Stimulated activated CD4-positive, alpha-beta T cell treated with anti-CD3 and anti-CD28 coated beads, Interleukin-1b, Interleukin-23, amount 100 ng/mL, for 4 hours (primary cell): Measurements from ENCODE around the gene TRIM37.
"Not testable (repeated sequence)": the region's sequence is repeated elsewhere in the genome, so short reads cannot be mapped to it uniquely, and the experiment has no call there.

Source experiments
- DNase-seq, 2 donors: peaks; one replicate each; pipeline ENCODE4 v3.0.0-alpha.2; 2020; ENCODE audit warnings: low read depth in 2 of 2

TRIM37 gene

GRCh38 chr17:59106463-59107305, at the start of gene TRIM37:
Gene TRIM37 (minus strand): TSS chr17:59106880. CDS start chr17:59106461, 419 bp downstream.
- DNase-seq, result peak; percentile 96 to 98

GRCh38 chr17:59155439-59156177, 48.9 kb upstream of the TRIM37 start, which contains the start of gene PRR11:
Gene PRR11 (plus strand): TSS chr17:59155746. CDS start chr17:59169753, 14,007 bp downstream.
- peak; percentile 70 to 82 for DNase-seq

GRCh38 chr17:59154721-59155438, 48.2 kb upstream of the TRIM37 start, which contains the start of gene SKA2:
Gene SKA2 (minus strand): TSS chr17:59155186. CDS start chr17:59155163, 23 bp downstream.
- peak; percentile 84 to 95 for DNase-seq

GRCh38 chr17:59154292-59154720, 47.6 kb upstream of the TRIM37 start:
- peak in 1 of 2 donors; percentile 15 for DNase-seq

- DNase-seq, result no peak
Observed at GRCh38 chr17:59152925-59153324, 46.2 kb upstream of the TRIM37 start.

GRCh38 chr17:59151591-59151990, 44.9 kb upstream of the TRIM37 start:
- DNase-seq, result no peak

GRCh38 chr17:59151006-59151405, 44.3 kb upstream of the TRIM37 start:
- no peak for DNase-seq

- DNase-seq, result no peak
Observed at GRCh38 chr17:59149841-59150511, 43.3 kb upstream of the TRIM37 start.

GRCh38 chr17:59149051-59149450, 42.4 kb upstream of the TRIM37 start:
- DNase-seq, result no peak

- DNase-seq, result no peak
Observed at GRCh38 chr17:59145571-59146096, 39.0 kb upstream of the TRIM37 start.

GRCh38 chr17:59141860-59142259, 35.2 kb upstream of the TRIM37 start:
- no peak for DNase-seq

- DNase-seq, result no peak
Observed at GRCh38 chr17:59139939-59140338, 33.3 kb upstream of the TRIM37 start.

- not testable (repeated sequence) for DNase-seq
Observed at GRCh38 chr17:59138339-59138738, 31.7 kb upstream of the TRIM37 start.

- DNase-seq, result no peak
Observed at GRCh38 chr17:59131131-59131530, 24.5 kb upstream of the TRIM37 start.

GRCh38 chr17:59129814-59130213, 23.1 kb upstream of the TRIM37 start:
- DNase-seq, result no peak

GRCh38 chr17:59126809-59127417, 20.2 kb upstream of the TRIM37 start:
- DNase-seq, result no peak

GRCh38 chr17:59124665-59125064, 18.0 kb upstream of the TRIM37 start:
- no peak for DNase-seq

- DNase-seq, result no peak
Observed at GRCh38 chr17:59121901-59122480, 15.3 kb upstream of the TRIM37 start.

GRCh38 chr17:59115474-59115873, 8.8 kb upstream of the TRIM37 start:
- DNase-seq, result no peak

- DNase-seq, result no peak
Observed at GRCh38 chr17:59111539-59111938, 4.9 kb upstream of the TRIM37 start.
